T follicular helper cell (primary cell): ENCODE data around the gene MAP3K20.
"Not testable (repeated sequence)": the region's sequence is repeated elsewhere in the genome, so short reads cannot be mapped to it uniquely, and the experiment has no call there.

ENCODE experiments used
- DNase-seq: peaks from one replicate; pipeline ENCODE4 v3.0.0-alpha.2; 2020; ENCODE audit warnings: low read depth

The MAP3K20 gene

DNA sequence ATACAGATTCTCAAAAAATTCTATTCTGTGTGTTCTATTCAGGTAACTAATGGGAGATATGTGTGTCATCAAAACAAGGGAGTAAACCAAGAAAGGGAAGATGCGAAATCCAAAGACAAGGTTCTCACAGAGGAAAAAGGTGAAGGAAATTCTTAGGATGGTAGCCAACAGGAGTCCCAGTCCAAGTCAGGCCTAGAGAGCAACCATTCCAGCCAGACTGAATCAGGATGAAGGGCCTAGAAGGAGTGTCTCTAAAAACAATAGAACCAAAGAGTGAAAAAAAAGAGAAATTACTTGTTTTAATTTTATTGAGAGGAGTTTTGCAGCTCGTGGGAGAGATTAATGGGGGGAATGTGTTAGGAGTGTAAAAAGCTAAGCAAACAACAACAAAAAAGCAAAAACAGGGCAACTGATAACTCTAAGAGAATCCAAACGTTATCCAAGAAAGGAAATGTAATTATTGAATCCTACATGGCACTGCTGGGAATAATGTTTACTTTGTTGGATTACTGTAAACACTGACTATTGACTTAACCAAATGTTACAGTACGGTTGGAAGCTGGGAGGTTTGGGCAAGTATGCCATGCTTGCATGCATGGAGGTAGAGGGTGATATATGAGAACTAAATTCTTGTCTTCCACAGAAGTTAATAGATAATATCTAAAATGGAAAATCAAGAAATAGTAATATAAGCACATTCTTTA is 12.3 kb downstream of the MAP3K20 start:
- DNase-seq = no peak

DNA sequence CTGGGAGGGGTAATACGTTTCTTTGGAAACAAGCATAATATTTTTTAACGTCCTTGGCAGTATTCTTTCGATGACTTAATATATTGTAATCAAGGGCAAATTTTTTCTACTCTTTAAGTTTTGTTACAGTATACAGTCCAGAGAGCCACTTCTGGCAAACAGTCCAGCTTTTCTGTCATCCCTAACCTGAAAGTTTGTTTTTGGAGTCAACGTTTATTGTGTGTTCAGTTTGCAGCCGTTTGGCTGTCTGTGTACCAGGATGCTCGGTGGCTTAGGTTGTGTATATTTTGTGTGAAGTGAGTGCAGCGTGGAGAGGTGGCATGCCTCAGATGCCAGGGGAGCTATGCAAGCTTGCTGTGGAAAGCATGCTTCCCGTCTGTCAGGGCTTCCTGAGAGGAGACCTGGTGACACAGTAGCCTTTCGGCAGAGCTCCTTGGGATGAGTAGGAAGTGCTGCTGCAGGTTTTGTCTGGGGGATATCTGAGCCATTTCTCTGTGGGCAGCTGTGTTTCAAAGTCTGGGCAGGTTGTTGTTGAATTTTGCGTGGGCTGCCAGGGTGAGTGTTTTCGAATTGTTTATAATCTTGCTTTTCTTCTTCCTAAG is 14.7 kb downstream of the MAP3K20 start:
- no peak for DNase-seq

DNA sequence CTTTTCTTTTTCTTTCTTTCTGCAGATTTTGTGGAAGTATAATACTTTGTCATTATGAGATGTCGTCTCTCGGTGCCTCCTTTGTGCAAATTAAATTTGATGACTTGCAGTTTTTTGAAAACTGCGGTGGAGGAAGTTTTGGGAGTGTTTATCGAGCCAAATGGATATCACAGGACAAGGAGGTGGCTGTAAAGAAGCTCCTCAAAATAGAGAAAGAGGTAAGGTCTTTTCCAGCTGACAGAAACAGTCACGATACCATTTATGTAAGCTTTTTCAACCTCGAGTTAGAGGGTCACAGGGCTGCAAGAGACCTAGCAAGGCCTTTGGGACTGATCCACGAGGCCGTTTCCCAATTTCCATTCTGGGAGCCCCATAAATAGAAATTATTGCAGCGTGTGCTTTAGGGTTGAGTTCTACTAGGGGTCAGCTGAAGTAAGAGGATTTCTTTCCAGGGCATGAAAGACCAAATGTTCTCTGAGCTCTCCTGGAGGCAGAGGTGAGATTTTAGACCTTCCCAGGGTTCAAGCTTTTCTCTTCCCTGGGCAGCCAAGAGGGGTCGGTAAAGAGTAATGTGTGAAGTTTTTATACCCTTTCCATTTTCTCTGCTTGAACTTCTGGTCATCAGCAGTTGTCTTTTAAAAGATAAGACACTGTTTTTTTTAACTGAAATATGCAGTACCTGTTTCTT is 15.5 kb downstream of the MAP3K20 start:
- no peak for DNase-seq

DNA sequence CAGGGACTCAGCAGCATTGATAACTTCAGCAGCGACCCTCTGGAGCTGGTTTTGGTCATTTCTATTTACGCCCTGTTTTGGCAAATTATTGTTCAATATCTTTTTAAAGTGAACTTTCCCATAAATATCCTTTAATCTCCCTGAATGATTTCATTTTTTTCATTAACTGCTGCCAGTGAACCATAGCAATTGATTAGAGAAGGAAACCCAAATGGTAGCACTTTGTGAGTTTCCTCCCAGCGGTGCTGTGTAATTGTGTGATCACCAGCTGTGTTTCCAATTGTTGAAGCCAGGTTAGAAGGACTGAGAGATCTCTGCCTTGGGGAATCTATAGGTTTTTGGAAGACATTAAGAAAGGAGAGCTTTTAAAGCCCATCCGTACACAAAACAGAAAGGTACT is 16.3 kb downstream of the MAP3K20 start:
- no peak for DNase-seq

DNA sequence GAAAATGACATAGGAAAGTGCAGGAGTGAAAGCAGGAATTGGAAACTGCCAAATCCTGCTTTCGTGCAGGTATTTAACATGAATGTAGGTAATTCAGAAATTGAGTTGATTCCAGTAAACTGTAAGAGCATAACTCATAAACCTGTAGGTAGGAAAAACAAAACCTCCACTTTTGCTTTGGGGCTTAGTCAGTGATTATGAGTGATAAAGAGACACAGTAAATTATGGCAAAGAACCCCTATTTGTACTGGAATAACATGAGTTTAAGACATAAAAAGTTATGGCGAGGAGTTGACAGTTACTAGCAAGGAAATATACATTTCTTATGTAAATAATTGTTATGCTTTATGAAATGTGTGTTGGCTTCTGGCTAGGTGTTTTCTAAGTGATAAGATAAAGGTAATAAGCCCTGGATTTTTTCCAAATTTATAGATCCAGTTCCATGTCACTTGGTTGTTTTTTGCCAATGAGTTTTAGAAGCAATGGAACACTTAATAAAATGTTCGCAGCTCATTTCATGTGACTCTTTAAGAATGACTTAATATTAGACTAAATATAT is 17.3 kb downstream of the MAP3K20 start:
- DNase-seq = no peak

DNA sequence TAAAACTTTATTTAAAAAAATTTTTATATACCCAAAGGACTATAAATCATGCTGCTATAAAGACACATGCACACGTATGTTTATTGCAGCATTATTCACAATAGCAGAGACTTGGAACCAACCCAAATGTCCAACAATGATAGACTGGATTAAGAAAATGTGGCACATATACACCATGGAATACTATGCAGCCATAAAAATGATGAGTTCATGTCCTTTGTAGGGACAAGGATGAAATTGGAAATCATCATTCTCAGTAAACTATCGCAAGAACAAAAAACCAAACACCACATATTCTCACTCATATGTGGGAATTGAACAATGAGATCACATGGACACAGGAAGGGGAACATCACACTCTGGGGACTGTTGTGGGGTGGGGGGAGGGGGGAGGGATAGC is 18.0 kb downstream of the MAP3K20 start:
- not testable (repeated sequence) for DNase-seq

DNA sequence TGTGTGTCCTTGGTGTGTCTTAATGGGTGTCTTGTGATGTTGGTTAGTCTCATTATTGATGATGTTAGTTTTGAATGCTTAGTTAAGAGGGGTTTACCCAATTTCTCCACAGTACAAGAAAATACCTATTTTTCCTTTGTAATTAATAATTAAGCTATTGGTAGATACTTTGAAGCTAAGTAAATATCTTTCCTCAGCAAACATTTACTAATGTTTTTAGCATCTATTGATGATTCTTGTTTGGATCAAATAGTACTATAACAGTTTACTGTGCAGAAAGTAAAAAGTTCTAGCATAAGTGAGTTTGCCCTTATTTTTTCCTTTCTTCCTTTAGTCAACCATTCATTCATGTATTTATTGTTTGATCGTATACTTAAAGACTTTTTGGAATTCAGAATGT is 19.1 kb downstream of the MAP3K20 start:
- no peak for DNase-seq

DNA sequence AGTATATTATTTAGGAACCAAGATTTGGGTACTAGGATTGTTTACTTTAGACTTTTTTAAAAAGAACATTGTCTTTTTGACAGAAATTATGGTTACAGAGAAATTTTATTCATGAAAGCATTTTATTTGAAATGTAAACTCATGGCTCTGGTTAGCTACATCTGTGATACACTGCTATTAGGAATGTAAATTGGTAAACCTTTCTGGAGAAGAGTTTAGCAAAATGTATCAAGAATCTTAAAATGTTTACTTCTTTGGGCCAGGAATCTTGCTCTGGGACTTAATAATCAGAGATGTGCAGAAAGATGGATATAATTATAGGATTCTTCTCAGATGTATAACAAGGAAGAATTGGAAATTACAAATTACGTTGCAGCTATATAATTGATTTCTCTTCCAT is 19.7 kb downstream of the MAP3K20 start:
- DNase-seq = no peak

DNA sequence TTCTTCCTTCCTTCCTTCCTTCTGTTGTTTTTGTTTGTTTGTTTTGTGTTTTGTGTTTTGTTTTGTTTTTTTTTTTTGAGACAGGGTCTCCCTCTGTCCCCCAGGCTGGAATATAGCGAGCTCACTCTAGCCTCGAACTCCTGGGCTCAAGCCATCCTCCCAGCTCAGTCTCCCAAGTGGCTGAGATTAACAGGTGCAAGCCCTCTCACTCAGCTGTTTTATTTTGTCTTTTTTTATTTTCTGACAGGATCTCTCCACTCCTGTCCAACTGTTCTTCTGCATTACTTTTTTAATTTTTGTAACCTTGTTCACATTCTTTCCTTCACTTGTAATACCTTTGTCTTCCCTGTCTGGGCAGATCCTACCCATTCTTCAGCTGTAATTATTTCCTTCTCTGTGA is 23.6 kb downstream of the MAP3K20 start:
- no peak for DNase-seq

DNA sequence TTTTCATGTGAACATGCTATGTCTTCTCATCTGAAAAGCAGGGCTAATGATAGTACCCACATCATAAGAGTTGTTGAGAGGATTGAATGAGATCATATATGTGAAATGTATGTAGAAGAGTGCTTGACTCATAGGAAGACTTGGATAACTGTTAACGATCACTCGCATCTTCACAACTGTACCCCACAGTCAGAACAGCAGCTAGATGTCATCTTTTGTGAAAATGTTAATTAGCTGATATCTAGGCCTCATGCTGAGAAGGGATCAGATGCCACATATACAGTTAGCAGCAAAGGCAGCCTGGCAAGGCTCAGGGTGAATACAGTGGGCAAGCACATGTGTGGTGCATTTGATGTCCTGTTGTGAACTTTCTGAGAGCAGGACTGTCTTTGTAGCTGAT is 24.2 kb downstream of the MAP3K20 start:
- DNase-seq = no peak

DNA sequence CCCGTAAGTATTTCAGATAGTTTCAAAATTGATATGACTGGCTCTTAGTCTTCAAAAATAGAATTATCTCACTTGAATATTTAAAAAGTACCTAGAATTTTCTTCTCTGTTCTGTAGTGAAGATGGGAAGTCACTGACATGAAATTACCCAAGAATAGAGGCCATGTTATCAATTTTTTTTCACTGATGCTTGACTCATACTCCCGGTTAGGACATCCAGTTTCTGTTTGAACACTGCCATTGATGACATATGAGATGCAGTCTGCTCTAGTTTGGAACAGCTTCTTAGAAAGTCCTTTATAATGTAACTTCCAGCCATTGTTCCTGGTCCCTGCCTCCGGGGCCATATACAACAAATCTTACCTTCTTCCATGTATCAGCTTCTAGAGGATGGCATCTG is 26.0 kb downstream of the MAP3K20 start:
- no peak for DNase-seq

DNA sequence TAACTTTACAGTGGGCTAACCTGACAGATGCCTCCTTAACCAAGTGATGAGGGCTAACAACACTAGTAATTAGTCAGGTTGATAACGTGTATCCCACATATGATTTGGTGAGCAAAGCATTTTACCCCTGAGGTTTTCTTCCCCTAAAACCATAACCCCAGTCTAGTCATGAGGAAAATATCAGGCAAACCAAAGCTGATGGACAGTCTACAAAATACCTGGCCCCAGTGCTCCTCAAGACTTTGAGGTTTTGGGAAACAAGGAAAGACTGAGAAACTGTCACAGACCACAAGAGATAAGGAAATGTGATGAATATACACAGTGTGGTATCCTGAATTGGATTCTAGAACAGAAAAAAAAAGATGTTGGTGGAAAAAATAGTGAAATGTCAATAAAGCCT is 28.5 kb downstream of the MAP3K20 start:
- DNase-seq = no peak

DNA sequence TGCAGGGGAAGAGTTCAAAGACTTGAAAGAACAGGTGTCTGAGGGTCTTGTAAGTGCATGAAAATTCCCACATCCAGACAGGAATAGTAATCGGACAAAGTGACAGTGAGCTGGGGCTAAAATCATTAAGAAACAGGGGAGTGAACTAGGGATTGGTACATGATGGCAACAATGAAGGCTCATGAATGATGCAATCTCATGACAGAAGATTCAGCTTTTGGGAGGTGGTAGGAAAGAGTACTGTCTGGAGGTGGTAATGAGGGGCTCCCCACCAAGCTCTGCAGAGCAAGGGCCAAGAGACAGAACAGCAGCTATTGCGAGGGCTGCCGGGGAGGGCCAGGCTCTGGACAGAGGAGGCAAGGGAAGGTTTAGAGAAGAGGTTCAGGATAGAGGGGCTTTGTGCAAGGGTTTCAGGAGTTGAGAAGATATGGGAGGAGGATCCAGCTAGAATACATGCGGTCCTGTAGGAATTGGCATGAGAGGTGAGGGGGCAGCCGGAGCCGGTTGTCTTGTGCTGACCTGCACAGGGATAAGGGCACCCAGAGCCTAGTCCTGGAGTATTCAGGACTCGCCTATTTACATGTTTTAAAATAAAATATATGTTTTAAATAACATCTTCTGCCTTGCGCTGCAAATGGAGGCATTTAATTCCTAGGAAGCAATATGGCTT is 31.4 kb downstream of the MAP3K20 start:
- DNase-seq = no peak

DNA sequence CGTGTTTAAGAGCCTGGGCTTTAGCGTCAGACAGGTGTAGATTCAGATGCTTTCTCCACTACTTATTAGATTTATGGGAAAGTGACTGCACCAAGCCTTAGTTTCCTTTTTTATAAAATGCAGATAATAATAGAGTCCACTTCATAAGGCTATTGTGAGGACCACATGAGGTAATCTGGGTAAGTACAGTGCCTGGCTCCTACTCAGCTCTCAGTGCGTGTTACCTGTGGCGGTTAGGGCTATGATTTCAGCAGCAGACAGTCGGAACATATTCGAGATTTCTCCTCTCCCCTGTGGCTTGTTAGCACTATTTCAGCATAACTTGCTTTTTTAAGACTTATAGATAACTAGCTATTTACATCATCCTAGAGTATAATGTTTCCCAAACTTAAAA is 32.0 kb downstream of the MAP3K20 start:
- DNase-seq = no peak

DNA sequence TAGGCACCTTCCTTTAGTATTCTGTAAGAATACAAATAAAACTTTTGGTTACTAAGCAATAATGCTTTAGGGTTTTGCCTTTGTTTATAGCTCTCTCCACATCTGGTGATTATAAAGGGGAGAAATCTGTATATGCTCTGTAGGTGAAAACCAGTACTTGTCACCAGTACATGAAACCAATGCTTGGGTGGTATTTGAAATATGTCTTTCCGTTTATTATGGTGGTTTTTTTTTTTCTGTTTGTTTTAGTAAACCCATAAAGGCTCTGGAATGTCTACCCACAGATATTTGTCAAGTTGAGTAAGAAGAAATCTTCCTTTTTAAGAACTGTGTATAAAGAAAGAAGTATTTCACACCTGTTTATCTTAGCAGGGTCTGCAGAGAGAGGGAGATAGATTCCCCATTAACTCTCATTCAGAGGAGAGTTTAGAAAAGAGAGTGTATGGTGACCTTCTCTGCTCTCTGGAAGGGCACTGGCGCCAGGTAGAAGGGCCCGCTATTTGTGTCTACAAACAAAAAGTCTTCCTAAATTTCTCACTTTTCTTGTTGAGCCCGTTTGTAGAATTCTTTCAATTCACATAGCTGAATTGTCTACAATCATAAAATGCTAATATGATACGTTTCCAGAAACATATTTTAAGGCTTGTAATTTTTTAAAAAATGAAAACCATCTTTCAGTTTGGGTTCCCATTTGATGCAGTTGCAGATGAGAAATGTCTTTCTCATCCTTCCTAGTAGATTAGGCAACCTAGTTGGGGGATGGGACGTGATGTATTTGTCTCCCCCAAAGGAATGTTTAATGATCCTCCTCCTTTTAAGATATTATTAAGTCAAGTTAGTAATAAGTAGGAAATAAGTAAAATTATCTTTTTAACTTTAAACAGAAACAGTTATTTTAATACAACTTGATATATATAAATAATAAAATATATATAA is 33.9 kb downstream of the MAP3K20 start:
- no peak for DNase-seq

DNA sequence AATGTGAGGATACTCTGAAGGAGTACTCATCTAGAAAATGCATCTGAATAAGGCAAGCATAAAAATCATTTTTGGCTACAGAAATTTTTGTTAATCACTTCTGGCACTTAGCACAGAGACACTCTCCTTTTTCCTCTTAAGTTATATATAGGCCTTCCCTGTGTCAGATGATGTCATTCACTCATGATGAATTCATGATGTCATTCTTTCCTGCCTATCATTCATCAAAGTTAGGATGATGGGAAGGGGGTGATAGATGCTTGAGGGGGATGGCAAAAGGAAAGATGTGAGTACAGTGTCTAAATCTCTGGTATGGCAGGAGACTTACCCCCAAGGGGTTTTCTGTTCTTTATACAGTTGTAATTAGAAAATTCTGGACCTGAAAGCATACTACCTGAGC is 42.0 kb downstream of the MAP3K20 start:
- no peak for DNase-seq

DNA sequence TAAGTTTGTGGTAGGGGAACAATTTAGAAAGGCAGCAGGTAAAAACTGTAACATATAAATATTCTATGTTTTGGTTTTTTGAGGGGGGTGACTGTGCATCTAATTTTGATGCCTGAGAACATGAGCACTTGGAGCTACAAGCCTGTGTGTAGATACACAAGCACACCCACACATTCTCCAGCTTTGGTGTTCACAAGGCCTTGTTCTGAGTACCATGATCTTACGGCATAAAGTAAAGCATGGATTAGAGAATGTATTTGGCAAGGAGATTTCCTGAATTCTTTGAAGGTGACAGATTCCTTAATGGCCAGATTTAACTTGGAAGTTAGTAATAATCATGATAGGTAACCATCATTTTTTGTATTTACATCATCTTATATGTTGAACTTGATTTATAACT is 42.7 kb downstream of the MAP3K20 start:
- DNase-seq = no peak

DNA sequence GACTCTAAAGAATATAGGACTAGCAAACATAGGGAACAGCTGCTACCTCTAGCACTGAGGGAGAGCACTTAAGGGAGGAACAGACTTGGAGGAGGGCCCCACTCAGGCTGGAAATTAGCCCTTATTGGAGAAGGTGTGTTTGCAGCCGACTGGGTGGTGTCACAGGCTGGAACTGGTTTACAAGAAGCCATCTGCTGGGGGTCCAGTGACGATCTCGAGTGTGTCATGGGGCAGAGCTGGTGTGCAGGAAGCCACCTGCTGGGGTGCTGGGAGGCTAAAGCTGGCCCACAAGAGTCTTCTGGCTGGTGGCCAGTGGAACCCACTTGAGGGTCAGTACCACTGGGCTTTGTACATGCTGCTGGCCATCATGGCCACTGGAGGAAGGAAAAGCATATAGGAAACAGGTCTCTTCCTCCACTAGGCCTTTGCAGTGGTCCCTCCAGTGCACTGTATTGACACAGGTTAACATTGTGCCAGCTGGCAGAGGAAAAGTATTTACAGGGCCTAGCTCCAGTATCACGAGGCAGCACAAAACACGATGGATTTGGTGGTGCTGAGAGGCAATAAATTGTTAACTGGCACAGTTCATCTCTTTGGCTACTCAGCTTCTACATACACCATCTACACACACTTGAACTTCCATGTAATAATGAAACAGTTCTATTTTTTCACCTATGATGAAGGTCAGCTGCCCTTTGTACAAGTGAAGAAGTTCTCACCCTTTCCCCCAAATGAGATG is 43.6 kb downstream of the MAP3K20 start:
- DNase-seq = no peak

DNA sequence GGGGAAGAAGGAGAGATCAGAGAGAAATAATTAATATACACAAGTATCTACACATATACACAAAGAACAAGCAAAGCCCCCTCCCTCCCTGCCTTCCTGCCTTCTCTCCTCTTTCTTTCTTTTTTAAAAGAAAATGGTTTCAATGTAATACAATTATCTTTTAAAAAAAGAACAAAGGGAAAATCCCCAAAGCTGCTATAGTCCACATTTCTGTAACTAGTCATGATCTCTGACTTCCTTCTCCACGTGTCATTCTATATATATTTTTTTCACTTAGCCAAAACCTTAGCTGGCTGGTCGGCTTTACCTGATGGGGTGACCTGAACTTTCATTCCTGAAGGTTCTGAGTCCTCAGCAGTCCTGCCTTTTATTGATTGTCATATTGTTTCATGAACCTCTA is 44.3 kb downstream of the MAP3K20 start:
- DNase-seq = no peak

DNA sequence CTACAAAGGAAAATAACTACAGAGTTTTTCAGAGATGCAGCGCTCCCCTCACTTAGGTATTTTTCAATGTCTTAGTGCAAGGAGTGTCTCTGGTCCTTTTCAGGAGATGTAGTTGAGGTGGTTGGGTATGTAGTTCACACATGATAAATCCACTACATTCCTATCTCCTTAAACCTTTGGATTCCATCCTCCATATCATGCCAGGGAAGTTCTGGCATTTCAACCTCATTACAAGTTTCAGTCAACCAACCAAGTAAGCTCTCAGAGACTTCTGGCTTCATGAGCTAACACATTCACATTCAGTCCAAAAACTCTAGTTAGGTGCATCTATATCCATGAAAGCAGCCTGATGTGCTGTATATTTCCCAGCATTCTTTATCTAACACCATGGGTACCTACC is 47.3 kb downstream of the MAP3K20 start:
- no peak for DNase-seq

DNA sequence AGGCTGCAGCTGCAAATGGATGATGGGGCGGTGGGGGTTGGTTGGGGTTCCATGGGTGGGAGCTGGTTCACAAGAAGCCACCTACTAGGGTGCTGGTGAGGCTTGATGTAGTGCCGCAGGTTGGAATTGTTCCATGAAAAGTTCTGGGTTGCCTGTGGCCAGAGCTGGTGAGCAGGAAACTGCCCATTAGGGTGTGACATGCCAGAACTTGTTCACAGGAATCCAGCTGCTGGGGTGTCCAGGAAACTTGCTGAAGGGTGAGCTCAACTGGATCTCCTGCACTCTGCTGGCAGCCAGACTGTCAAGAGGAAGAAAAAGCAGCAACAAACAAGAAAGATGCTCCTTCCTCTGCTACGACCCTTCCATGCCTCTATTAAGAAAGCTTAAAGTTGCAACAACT is 48.8 kb downstream of the MAP3K20 start:
- no peak for DNase-seq
